Subcutaneous abdominal adipose tissue (tissue), 5 donors: ENCODE data around the gene PPP1R3D.

Experiments
- H3K27ac ChIP-seq: one replicate; pipeline ENCODE4 v1.7.0; 2013; ENCODE audit warnings: low read depth, mild to moderate bottlenecking, inconsistent platforms, low read length, moderate library complexity
- H3K27me3 ChIP-seq, 5 donors: one replicate each; pipeline ENCODE4 v1.7.0; 2013; ENCODE audit warnings: low read length in 5 of 5, inconsistent platforms in 1 of 5; ENCODE audit not compliant: control insufficient read depth in 5 of 5, insufficient read depth in 4 of 5
- H3K36me3 ChIP-seq, 5 donors: one replicate each; pipeline ENCODE4 v1.7.0; 2013; ENCODE audit warnings: low read length in 5 of 5; ENCODE audit not compliant: control insufficient read depth in 5 of 5, insufficient read depth in 5 of 5
- H3K4me1 ChIP-seq, 5 donors: one replicate each; pipeline ENCODE4 v1.7.0; 2013; ENCODE audit warnings: low read length in 5 of 5, mild to moderate bottlenecking in 3 of 5, moderate library complexity in 1 of 5; ENCODE audit not compliant: control insufficient read depth in 5 of 5, insufficient read depth in 5 of 5
- H3K4me3 ChIP-seq, 5 donors: one replicate each; pipeline ENCODE4 v1.7.0; 2013; ENCODE audit warnings: low read length in 5 of 5, low read depth in 1 of 5
- H3K9ac ChIP-seq, 5 donors: one replicate each; pipeline ENCODE4 v1.7.0; 2013; ENCODE audit warnings: low read length in 5 of 5, mild to moderate bottlenecking in 4 of 5, moderate library complexity in 3 of 5
- H3K9me3 ChIP-seq, 5 donors: one replicate each; pipeline ENCODE4 v1.7.0; 2013; ENCODE audit warnings: low read length in 5 of 5; ENCODE audit not compliant: control insufficient read depth in 5 of 5
- donor health status: healthy.
- donor health status: healthy.
- donor health status: healthy.
- donor health status: healthy.
- donor health status: healthy.

Gene PPP1R3D

GRCh38 chr20:59931511-59932312, 8.4 kb downstream of the PPP1R3D start:
- no peaks in the 10 kb centered on the region for H3K9me3 ChIP-seq
- H3K4me3 ChIP-seq: no peak overlapping the region
- H3K36me3 ChIP-seq: no peaks in the 10 kb centered on the region
- H3K4me1 ChIP-seq: peaks cover 0 to 25% (median 10%) of the 10 kb centered on the region in 5 donors
- H3K9ac ChIP-seq: no peak overlapping the region
- no peak overlapping the region for H3K27ac ChIP-seq
- H3K27me3 ChIP-seq: no peaks in the 10 kb centered on the region

GRCh38 chr20:59925899-59926298, 14.2 kb downstream of the PPP1R3D start:
- Histone ChIP-seq H3K9ac (no peak overlapping the region), H3K4me3 (no peak overlapping the region), H3K27ac (no peak overlapping the region), H3K4me1 (no peaks in the 10 kb centered on the region), H3K27me3 (no peaks in the 10 kb centered on the region), H3K36me3 (no peaks in the 10 kb centered on the region), H3K9me3 (no peaks in the 10 kb centered on the region)

GRCh38 chr20:59925359-59925758, 14.7 kb downstream of the PPP1R3D start:
- H3K27ac ChIP-seq: no peak overlapping the region
- no peaks in the 10 kb centered on the region for H3K36me3 ChIP-seq
- no peaks in the 10 kb centered on the region for H3K9me3 ChIP-seq
- no peak overlapping the region for H3K9ac ChIP-seq
- H3K4me1 ChIP-seq: no peaks in the 10 kb centered on the region
- no peaks in the 10 kb centered on the region for H3K27me3 ChIP-seq
- no peak overlapping the region for H3K4me3 ChIP-seq

- Histone ChIP-seq H3K9me3 (no peaks in the 10 kb centered on the region), H3K4me3 (no peak overlapping the region), H3K9ac (no peak overlapping the region), H3K4me1 (no peaks in the 10 kb centered on the region), H3K27ac (no peak overlapping the region), H3K36me3 (no peaks in the 10 kb centered on the region), H3K27me3 (no peaks in the 10 kb centered on the region)
These were observed 16.6 kb downstream of the PPP1R3D start for GRCh38 chr20:59923514-59923913.

GRCh38 chr20:59920944-59921343, 19.2 kb downstream of the PPP1R3D start:
- no peak overlapping the region for H3K9ac ChIP-seq
- H3K9me3 ChIP-seq: no peaks in the 10 kb centered on the region
- no peaks in the 10 kb centered on the region for H3K27me3 ChIP-seq
- no peaks in the 10 kb centered on the region for H3K36me3 ChIP-seq
- H3K27ac ChIP-seq: no peak overlapping the region
- no peaks in the 10 kb centered on the region for H3K4me1 ChIP-seq
- no peak overlapping the region for H3K4me3 ChIP-seq

- Histone ChIP-seq H3K36me3 (no peaks in the 10 kb centered on the region), H3K27me3 (no peaks in the 10 kb centered on the region), H3K4me3 (no peak overlapping the region), H3K9ac (no peak overlapping the region), H3K4me1 (no peaks in the 10 kb centered on the region), H3K27ac (no peak overlapping the region), H3K9me3 (no peaks in the 10 kb centered on the region)
These were observed 27.5 kb downstream of the PPP1R3D start for GRCh38 chr20:59912609-59913008.

GRCh38 chr20:59911041-59911440, 29.1 kb downstream of the PPP1R3D start:
- H3K27ac ChIP-seq: no peak overlapping the region

GRCh38 chr20:59908855-59909254, 31.2 kb downstream of the PPP1R3D start:
- no peaks in the 10 kb centered on the region for H3K4me1 ChIP-seq
- H3K27ac ChIP-seq: no peak overlapping the region
- no peak overlapping the region for H3K4me3 ChIP-seq
- H3K9ac ChIP-seq: no peak overlapping the region
- no peaks in the 10 kb centered on the region for H3K36me3 ChIP-seq
- H3K9me3 ChIP-seq: no peaks in the 10 kb centered on the region
- H3K27me3 ChIP-seq: no peaks in the 10 kb centered on the region

More at GRCh38 chr20:59911041-59911440, 29.1 kb downstream of the PPP1R3D start:
- Histone ChIP-seq H3K36me3 (no peaks in the 10 kb centered on the region), H3K4me1 (no peaks in the 10 kb centered on the region), H3K27me3 (no peaks in the 10 kb centered on the region), H3K4me3 (no peak overlapping the region), H3K9ac (no peak overlapping the region), H3K9me3 (no peaks in the 10 kb centered on the region)

GRCh38 chr20:59903621-59904020, 36.5 kb downstream of the PPP1R3D start:
- H3K27me3 ChIP-seq: no peaks in the 10 kb centered on the region
- no peak overlapping the region for H3K9ac ChIP-seq

GRCh38 chr20:59902470-59902869, 37.6 kb downstream of the PPP1R3D start:
- no peaks in the 10 kb centered on the region for H3K4me1 ChIP-seq

More at GRCh38 chr20:59903621-59904020, 36.5 kb downstream of the PPP1R3D start:
- H3K4me3 ChIP-seq: no peak overlapping the region
- no peaks in the 10 kb centered on the region for H3K9me3 ChIP-seq
- H3K27ac ChIP-seq: no peak overlapping the region
- H3K4me1 ChIP-seq: no peaks in the 10 kb centered on the region
- H3K36me3 ChIP-seq: no peaks in the 10 kb centered on the region

More at GRCh38 chr20:59902470-59902869, 37.6 kb downstream of the PPP1R3D start:
- no peak overlapping the region for H3K27ac ChIP-seq
- H3K27me3 ChIP-seq: no peaks in the 10 kb centered on the region
- no peak overlapping the region for H3K9ac ChIP-seq
- no peaks in the 10 kb centered on the region for H3K36me3 ChIP-seq
- H3K4me3 ChIP-seq: no peak overlapping the region
- no peaks in the 10 kb centered on the region for H3K9me3 ChIP-seq
